K562 (cell line): ENCODE measurements around the gene WNK1. TPM values are rescaled to one million over a fixed set of nuclear protein-coding genes. Genes with fewer than 3 reads are reported as not detected.

Source experiments
- BMI1 ChIP-seq: fragments of 150-350 bp; IDR thresholded peaks from 2 replicates; pipeline ENCODE4 v1.6.1; 2014; ENCODE audit warnings: low read length
- CBFA2T3 ChIP-seq: fragments of 450-650 bp; IDR thresholded peaks from 2 replicates; pipeline ENCODE4 v1.6.1; 2017
- CBX2 ChIP-seq: fragments of 200-600 bp; sonication (generic); IDR thresholded peaks from one replicate; pipeline ENCODE4 v1.6.1; 2012; ENCODE audit warnings: mild to moderate bottlenecking, low read length, inconsistent platforms; ENCODE audit not compliant: insufficient read depth, poor library complexity, severe bottlenecking
- CGGBP1 ChIP-seq: fragments of 250-450 bp; sonication (Bioruptor Pico); IDR thresholded peaks from 2 replicates; pipeline ENCODE4 v1.9.0; 2021; ENCODE audit warnings: mild to moderate bottlenecking
- E2F3 ChIP-seq: fragments of 250-450 bp; sonication (Bioruptor Pico); IDR thresholded peaks from 2 replicates; pipeline ENCODE4 v1.4.0; 2020; ENCODE audit warnings: mild to moderate bottlenecking
- EP400 ChIP-seq: fragments of 450-650 bp; IDR thresholded peaks from 2 replicates; pipeline ENCODE4 v1.6.1; 2017; ENCODE audit warnings: antibody characterized with exemption, mild to moderate bottlenecking, moderate library complexity
- HNRNPH1 ChIP-seq: fragments of 200-400 bp; formaldehyde crosslinking; optimal IDR thresholded peaks from 2 replicates; pipeline ENCODE3; 2017; ENCODE audit warnings: low read depth, mild to moderate bottlenecking, low read length, moderate library complexity
- IRF1 ChIP-seq: sonication (generic); formaldehyde crosslinking; IDR thresholded peaks from 2 replicates; pipeline ENCODE4 v1.8.0; 2022; ENCODE audit warnings: missing genetic modification reagents, mild to moderate bottlenecking, borderline replicate concordance
- MAFF ChIP-seq: IDR thresholded peaks from 2 replicates; pipeline ENCODE4 v1.6.1; 2012; ENCODE audit warnings: low read length, improper control_type of control experiment
- NFATC3 ChIP-seq: fragments of 450-650 bp; IDR thresholded peaks from 2 replicates; pipeline ENCODE4 v1.6.1; 2017; ENCODE audit warnings: mild to moderate bottlenecking
- NFE2L1 ChIP-seq: fragments of 450-650 bp; IDR thresholded peaks from 2 replicates; pipeline ENCODE4 v1.6.1; 2016; ENCODE audit warnings: missing genetic modification characterization, low read depth, mild to moderate bottlenecking, missing compliant biosample characterization, moderate library complexity, borderline replicate concordance
- NKRF ChIP-seq: fragments of 450-650 bp; IDR thresholded peaks from 2 replicates; pipeline ENCODE4 v1.6.1; 2016; ENCODE audit warnings: borderline replicate concordance
- STAG1 ChIP-seq: sonication (generic); formaldehyde crosslinking; IDR thresholded peaks from 2 replicates; pipeline ENCODE4 v1.5.0; 2020; ENCODE audit warnings: missing genetic modification reagents, borderline replicate concordance
- STAT5A ChIP-seq: IDR thresholded peaks from 2 replicates; pipeline ENCODE4 v1.6.1; 2012; ENCODE audit warnings: low read length, inconsistent platforms, borderline replicate concordance
- TAL1 ChIP-seq: fragments of 450-650 bp; IDR thresholded peaks from 2 replicates; pipeline ENCODE4 v1.6.1; 2016; ENCODE audit warnings: mild to moderate bottlenecking
- TFAP4 ChIP-seq: sonication (generic); formaldehyde crosslinking; IDR thresholded peaks from 2 replicates; pipeline ENCODE4 v1.8.0; 2022; ENCODE audit warnings: missing genetic modification reagents, mild to moderate bottlenecking, moderate library complexity, borderline replicate concordance
- USF1 ChIP-seq: sonication (generic); formaldehyde crosslinking; IDR thresholded peaks from 2 replicates; pipeline ENCODE4 v1.9.0; 2022; ENCODE audit warnings: mild to moderate bottlenecking, missing genetic modification reagents
- USF2 ChIP-seq: sonication (generic); formaldehyde crosslinking; IDR thresholded peaks from 2 replicates; pipeline ENCODE4 v1.5.0; 2020; ENCODE audit warnings: missing genetic modification reagents
- ZBTB33 ChIP-seq: sonication (generic); formaldehyde crosslinking; IDR thresholded peaks from 2 replicates; pipeline ENCODE4 v1.8.1; 2023; ENCODE audit warnings: mild to moderate bottlenecking, missing genetic modification reagents
- ZNF124 ChIP-seq: sonication (generic); formaldehyde crosslinking; IDR thresholded peaks from 2 replicates; pipeline ENCODE4 v1.8.1; 2022; ENCODE audit warnings: missing genetic modification reagents
- ZNF77 ChIP-seq: fragments of 250-450 bp; sonication (Bioruptor Pico); IDR thresholded peaks from 2 replicates; pipeline ENCODE4 v1.5.0; 2020
- polyA plus RNA-seq, 8 experiments: library from polyadenylated mRNA; depleted of rRNA in 4 of 8; stranded (reverse) in 5 of 8; unstranded in 3 of 8; fragments of >200 nt; fragmentation: Nextera tagmentation in 2 of 8; fragmentation: Illumina TruSeq in 1 of 8; extraction: Ambion mirVana in 2 of 8; extraction: Trizol in 1 of 8; gene quantifications; 2 replicates each; pipeline versions ENCODE4 v1.2.1 to v1.2.3, GENCODE V29; 2011 to 2014; ENCODE audit warnings: inconsistent platforms in 1 of 8, missing spikeins in 1 of 8
- total RNA-seq, 7 experiments: library from RNA; depleted of rRNA in 6 of 7; stranded (reverse); fragments of >200 nt in 6 of 7; fragmentation: Illumina TruSeq in 2 of 7; extraction: Trizol in 2 of 7; gene quantifications; 2 replicates each; pipeline versions ENCODE4 v1.2.1 to v1.2.3, GENCODE V29; 2011 to 2021; ENCODE audit warnings: low replicate concordance in 1 of 7

Gene WNK1
- total and polyA plus RNA-seq, 9 of the 15 experiments (the other 6 are each of a cell fraction or from before 2014, with no cell fraction given), result 4.3 to 73.9 (median 31.0) TPM

GRCh38 chr12:949453-950191 lies 197.2 kb downstream of the WNK1 start, which contains the start of gene RAD52 (continued):
- TF ChIP-seq CGGBP1 (CRISPR knock-in tag) (no peak), USF1 (CRISPR knock-in tag) (no peak), ZBTB33 (peak; percentile 100), USF2 (CRISPR knock-in tag) (no peak), E2F3 (CRISPR knock-in tag) (0 out of 2 replicates have a peak, but pooled peaks have one; percentile 11), STAG1 (CRISPR knock-in tag) (peak; percentile 76; the same call in 1 of the 2 replicates), IRF1 (CRISPR knock-in tag) (no peak), NKRF (no peak), HNRNPH1 (no peak), ZNF77 (CRISPR knock-in tag) (no peak), NFE2L1 (tag) (no peak), EP400 (peak; percentile 76), MAFF (no peak), NFATC3 (no peak), CBFA2T3 (no peak), TFAP4 (CRISPR knock-in tag) (peak; percentile 78), CBX2 (no peak), STAT5A (no peak), TAL1 (no peak), BMI1 (no peak), ZNF124 (CRISPR knock-in tag) (no peak)
